Measurements from ENCODE around the gene FBXL19. TPM values are rescaled to one million over a fixed set of nuclear protein-coding genes. Genes with fewer than 3 reads are reported as not detected.

FBXL19 gene
- polyA plus RNA-seq, 2 of the 4 experiments (the other 2 are of a cell fraction), result 5.6 to 21.5 TPM

DNA sequence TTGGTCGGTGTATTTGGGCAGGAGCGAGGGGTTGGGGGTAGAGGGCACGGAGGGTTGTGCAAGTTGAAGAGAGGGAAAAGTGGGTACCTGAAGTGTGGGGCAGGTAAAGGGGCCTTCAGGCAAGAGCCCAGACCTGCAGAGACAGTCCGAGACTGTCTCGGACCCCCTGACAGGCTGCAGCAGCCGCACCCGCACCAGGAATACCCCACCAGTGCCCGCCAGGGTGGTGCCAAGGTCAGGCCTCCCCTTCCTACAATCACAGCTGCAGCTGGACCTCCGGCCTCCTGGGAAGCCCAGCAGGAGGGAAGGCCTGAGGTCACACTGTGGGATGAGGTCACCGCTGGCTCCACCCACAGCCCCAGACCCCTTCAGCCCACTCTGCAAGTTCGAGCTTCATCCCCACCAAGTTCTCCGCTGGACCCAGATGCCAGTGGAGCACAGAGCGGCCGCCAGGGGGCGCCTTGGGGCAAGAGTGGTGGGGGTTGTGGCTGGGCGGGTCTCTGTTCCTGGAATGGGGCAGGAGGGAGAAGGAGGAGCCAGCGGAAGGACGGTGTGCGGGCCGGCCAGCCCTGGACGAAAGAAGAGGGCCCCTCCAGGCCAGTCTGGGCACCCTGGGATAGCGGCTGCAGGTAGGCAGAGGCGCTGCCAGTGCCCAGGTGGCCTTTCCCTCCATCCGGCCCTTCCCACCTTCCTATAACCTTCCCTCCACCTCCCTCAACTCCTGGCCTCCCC, 61.5 kb downstream of the FBXL19 start, which contains the start of gene HSD3B7 (continued):
- TF ChIP-seq, protein P1, sequence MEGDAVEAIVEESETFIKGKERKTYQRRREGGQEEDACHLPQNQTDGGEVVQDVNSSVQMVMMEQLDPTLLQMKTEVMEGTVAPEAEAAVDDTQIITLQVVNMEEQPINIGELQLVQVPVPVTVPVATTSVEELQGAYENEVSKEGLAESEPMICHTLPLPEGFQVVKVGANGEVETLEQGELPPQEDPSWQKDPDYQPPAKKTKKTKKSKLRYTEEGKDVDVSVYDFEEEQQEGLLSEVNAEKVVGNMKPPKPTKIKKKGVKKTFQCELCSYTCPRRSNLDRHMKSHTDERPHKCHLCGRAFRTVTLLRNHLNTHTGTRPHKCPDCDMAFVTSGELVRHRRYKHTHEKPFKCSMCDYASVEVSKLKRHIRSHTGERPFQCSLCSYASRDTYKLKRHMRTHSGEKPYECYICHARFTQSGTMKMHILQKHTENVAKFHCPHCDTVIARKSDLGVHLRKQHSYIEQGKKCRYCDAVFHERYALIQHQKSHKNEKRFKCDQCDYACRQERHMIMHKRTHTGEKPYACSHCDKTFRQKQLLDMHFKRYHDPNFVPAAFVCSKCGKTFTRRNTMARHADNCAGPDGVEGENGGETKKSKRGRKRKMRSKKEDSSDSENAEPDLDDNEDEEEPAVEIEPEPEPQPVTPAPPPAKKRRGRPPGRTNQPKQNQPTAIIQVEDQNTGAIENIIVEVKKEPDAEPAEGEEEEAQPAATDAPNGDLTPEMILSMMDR (IDR thresholded peaks at IDR 0.05), result peak; percentile 86
- TF ChIP-seq FOSB (CRISPR knock-in tag; IDR thresholded peaks at IDR 0.05) (no peak), MAZ (IDR thresholded peaks at IDR 0.05; ENCODE audit: borderline replicate concordance, low read depth, low read length) (0 out of 2 replicates have a peak, but pooled peaks have one; percentile 83), TFCP2L1 (CRISPR knock-in tag; IDR thresholded peaks at IDR 0.05) (no peak), SMC3 (IDR thresholded peaks at IDR 0.05) (peak; percentile 97), FOXS1 (CRISPR knock-in tag; IDR thresholded peaks at IDR 0.05) (no peak), POLR2A (IDR thresholded peaks at IDR 0.05; ENCODE audit: low read length) (peak; percentile 21; the same call in 1 of the 2 replicates)

DNA sequence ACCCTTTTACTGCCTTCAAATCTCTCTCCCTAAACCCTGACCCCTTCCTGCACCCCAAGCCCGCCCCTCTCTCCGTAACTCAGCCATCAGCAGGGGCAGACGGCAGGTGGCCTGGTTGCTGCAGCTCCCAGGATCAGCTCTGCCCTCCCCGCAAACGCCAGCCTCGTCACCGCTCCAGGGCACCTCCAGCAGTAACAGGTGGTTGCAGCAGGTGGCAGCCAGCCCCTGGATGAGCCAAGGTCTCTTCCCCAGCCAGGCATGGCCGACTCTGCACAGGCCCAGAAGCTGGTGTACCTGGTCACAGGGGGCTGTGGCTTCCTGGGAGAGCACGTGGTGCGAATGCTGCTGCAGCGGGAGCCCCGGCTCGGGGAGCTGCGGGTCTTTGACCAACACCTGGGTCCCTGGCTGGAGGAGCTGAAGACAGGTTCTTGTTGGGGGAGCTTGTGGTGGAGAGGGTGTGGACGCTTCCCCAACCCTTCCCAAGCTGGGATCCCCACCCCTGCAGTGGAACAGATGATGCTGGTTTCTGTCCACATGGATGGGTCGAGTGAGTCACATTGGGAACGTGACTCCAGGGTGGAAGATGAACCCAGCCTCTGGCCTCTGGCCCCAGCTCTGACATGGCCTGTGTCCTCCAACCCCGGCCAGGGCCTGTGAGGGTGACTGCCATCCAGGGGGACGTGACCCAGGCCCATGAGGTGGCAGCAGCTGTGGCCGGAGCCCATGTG, 62.2 kb downstream of the FBXL19 start:
- peak; percentile 55 to 65 for DNase-seq (ENCODE audit: low read depth in 1 of 2, low spot score in 1 of 2)
- FAIRE-seq, result no peak
- WGBS (ENCODE audit: missing lambda C conversion rate), result 82% methylated on average over 10 of the region's 20 CpGs
- CTCF ChIA-PET, result interaction anchor here (0.6 to 7.8 kb wide), 61 partner anchors 8 to 883 kb away, joined by 3 to 97 read pairs (median 6); partner anchors contain the start of genes PRSS53, STX4, VKORC1 and ZNF646
- H3K27ac ChIP-seq, result peak overlapping the region; percentile 84 to 88
- POLR2A ChIA-PET, result interaction anchor here (0.5 to 2.0 kb wide), 8 partner anchors 12 to 464 kb away, joined by 3 to 11 read pairs (median 4); partner anchors contain the start of genes ZNF646 and ZNF668
- no peaks in the 10 kb centered on the region for H3K9me3 ChIP-seq
- ATAC-seq, result peak; percentile 61 to 63
- peak overlapping the region; percentile 46 for H3K4me3 ChIP-seq
- H3K4me2 ChIP-seq, result peak overlapping the region; percentile 89
- H3K4me1 ChIP-seq, result peaks cover 13% of the 10 kb centered on the region
- TF ChIP-seq, protein P2, sequence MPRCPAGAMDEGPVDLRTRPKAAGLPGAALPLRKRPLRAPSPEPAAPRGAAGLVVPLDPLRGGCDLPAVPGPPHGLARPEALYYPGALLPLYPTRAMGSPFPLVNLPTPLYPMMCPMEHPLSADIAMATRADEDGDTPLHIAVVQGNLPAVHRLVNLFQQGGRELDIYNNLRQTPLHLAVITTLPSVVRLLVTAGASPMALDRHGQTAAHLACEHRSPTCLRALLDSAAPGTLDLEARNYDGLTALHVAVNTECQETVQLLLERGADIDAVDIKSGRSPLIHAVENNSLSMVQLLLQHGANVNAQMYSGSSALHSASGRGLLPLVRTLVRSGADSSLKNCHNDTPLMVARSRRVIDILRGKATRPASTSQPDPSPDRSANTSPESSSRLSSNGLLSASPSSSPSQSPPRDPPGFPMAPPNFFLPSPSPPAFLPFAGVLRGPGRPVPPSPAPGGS (IDR thresholded peaks at IDR 0.05), result no peak
- TF ChIP-seq RAD21 (conservative IDR thresholded peaks at IDR 0.05 in 1 of 2, IDR thresholded peaks at IDR 0.05 in 1 of 2) (peak in 1 of 2 experiments; percentile 58; a peak in 3 of 5 replicates), FOSB (CRISPR knock-in tag; IDR thresholded peaks at IDR 0.05) (no peak), CBX8 (IDR thresholded peaks at IDR 0.05) (no peak), FOSL2 (IDR thresholded peaks at IDR 0.05) (no peak), FOSL2 (CRISPR knock-in tag; IDR thresholded peaks at IDR 0.05) (no peak), EHF (CRISPR knock-in tag; IDR thresholded peaks at IDR 0.05) (no peak), JUN (IDR thresholded peaks at IDR 0.05) (0 out of 5 replicates have a peak, but pooled peaks of 1 of the 2 experiments have one; percentile 10), CBX2 (IDR thresholded peaks at IDR 0.05; ENCODE audit: borderline replicate concordance, low read depth) (no peak), ZNF302 (CRISPR knock-in tag; IDR thresholded peaks at IDR 0.05) (no peak)
- TF ChIP-seq, protein P1 (IDR thresholded peaks at IDR 0.05), result no peak
- TF ChIP-seq, protein P3, sequence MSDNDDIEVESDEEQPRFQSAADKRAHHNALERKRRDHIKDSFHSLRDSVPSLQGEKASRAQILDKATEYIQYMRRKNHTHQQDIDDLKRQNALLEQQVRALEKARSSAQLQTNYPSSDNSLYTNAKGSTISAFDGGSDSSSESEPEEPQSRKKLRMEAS (IDR thresholded peaks at IDR 0.05), result peak; percentile 1; the same call in 1 of the 2 replicates

Data from A549 (cell line).